ENCODE data around the gene STMN3.

Gene STMN3

DNA sequence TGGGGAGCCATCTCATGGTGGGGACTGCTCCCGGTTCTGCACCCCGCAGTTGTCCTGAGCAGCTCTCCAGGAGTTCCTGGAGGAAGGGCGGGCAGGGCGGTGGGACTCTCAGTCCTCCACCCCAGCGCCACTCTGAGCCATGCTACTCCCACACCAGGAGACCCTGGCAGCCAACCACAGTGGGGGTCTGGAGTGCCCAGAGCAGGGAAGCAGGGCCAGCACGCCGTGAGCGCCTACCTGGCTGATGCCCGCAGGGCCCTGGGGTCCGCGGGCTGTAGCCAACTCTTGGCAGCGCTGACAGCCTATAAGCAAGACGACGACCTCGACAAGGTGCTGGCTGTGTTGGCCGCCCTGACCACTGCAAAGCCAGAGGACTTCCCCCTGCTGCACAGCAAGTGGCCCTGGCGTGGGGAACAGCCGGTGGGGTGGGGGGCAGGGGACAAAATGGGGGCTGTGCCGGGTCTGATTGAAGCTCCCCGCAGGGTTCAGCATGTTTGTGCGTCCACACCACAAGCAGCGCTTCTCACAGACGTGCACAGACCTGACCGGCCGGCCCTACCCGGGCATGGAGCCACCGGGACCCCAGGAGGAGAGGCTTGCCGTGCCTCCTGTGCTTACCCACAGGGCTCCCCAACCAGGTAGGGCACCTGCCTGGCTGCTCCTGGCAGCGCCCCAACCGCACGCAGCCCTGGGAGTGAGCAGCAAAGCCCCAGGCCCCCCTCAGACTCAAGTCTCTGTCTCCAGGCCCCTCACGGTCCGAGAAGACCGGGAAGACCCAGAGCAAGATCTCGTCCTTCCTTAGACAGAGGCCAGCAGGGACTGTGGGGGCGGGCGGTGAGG is 41.6 kb upstream of the STMN3 start:
- Histone ChIP-seq H3K79me2 (ENCODE audit: insufficient read depth, low read length) (no peaks in the 10 kb centered on the region), H3K4me2 (ENCODE audit: low read depth, low read length, poor library complexity, severe bottlenecking) (no peak overlapping the region), H4K20me1 (ENCODE audit: low read depth, low read length) (no peaks in the 10 kb centered on the region), H2AFZ (ENCODE audit: low read depth, low read length, severe bottlenecking) (no peak overlapping the region), H3K9ac (ENCODE audit: low read length) (no peak overlapping the region), H3K27ac (ENCODE audit: low read depth, low read length) (no peak overlapping the region), H3K36me3 (ENCODE audit: low read length) (no peaks in the 10 kb centered on the region), H3K4me3 (ENCODE audit: insufficient read depth, low read length, poor library complexity, severe bottlenecking) (no peak overlapping the region), H3K9me3 (ENCODE audit: insufficient read depth, low read length) (no peaks in the 10 kb centered on the region), H3F3A (ENCODE audit: insufficient read depth) (no peaks in the 10 kb centered on the region), H3K9me2 (replicated peaks; ENCODE audit: insufficient read depth, low read length) (no peaks in the 10 kb centered on the region), H3K27me3 (ENCODE audit: low read length) (no peaks in the 10 kb centered on the region)
- TF ChIP-seq CTCF (IDR thresholded peaks at IDR 0.05; ENCODE audit: insufficient read depth, low read length, poor library complexity, severe bottlenecking) (no peak), EZH2phosphoT487 (conservative IDR thresholded peaks at IDR 0.05; ENCODE audit: low read length) (no peak)

DNA sequence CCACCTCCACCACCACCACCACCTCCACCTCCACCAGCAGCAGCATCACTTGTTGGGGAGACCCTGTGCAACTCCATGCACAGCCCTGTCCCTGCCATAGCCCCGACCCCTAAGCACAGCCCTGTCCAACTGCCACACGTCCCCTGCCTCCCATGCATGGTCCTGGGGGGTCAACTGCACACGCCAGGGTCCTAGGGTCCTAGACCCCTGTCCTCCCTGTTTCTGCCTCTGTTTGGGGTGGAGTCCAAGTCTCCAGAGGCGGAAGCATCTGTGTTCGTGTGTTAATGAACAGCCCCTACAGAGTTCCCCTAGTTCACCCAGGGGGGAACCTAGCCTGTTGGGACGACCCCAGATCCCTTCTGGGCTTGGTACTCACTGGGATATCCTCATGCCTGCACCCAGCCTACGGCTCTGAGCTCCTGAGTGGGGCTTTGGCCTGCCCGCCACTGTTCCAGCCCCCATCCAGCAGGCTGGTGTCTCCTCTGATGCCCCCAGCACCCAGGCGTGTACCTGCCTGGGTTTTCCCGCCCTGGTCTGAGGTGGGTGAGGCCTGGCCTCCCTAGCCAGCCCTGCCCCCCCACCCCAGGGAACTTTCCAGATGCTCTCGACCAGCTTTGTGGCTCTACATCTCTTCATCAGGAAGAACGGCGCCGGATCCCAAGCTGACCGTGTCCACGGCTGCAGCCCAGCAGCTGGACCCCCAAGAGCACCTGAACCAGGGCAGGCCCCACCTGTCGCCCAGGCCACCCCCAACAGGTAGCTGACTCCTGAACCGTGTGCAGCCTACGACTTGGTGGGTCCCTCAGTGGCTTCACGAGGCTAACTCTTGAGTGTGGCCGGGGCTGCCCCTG is 40.7 kb upstream of the STMN3 start:
- Histone ChIP-seq H2AFZ (ENCODE audit: low read depth, low read length, severe bottlenecking) (no peak overlapping the region), H3K4me3 (ENCODE audit: insufficient read depth, low read length, poor library complexity, severe bottlenecking) (no peak overlapping the region), H3K79me2 (ENCODE audit: insufficient read depth, low read length) (no peaks in the 10 kb centered on the region), H3K27me3 (ENCODE audit: low read length) (no peaks in the 10 kb centered on the region), H3F3A (ENCODE audit: insufficient read depth) (no peaks in the 10 kb centered on the region), H3K9ac (ENCODE audit: low read length) (no peak overlapping the region), H3K9me3 (ENCODE audit: insufficient read depth, low read length) (no peaks in the 10 kb centered on the region), H3K4me2 (ENCODE audit: low read depth, low read length, poor library complexity, severe bottlenecking) (no peak overlapping the region), H3K27ac (ENCODE audit: low read depth, low read length) (no peak overlapping the region), H4K20me1 (ENCODE audit: low read depth, low read length) (no peaks in the 10 kb centered on the region), H3K9me2 (replicated peaks; ENCODE audit: insufficient read depth, low read length) (no peaks in the 10 kb centered on the region), H3K36me3 (ENCODE audit: low read length) (no peaks in the 10 kb centered on the region)
- TF ChIP-seq EZH2phosphoT487 (conservative IDR thresholded peaks at IDR 0.05; ENCODE audit: low read length), result no peak
- TF ChIP-seq CTCF (IDR thresholded peaks at IDR 0.05; ENCODE audit: insufficient read depth, low read length, poor library complexity, severe bottlenecking), result no peak

GRCh38 chr20:63693083-63693732 is 40.0 kb upstream of the STMN3 start:
- H3K4me3 ChIP-seq (ENCODE audit: insufficient read depth, low read length, poor library complexity, severe bottlenecking), result no peak overlapping the region
- TF ChIP-seq EZH2phosphoT487 (conservative IDR thresholded peaks at IDR 0.05; ENCODE audit: low read length) (no peak), CTCF (IDR thresholded peaks at IDR 0.05; ENCODE audit: insufficient read depth, low read length, poor library complexity, severe bottlenecking) (no peak)
- no peaks in the 10 kb centered on the region for H3K9me2 ChIP-seq (replicated peaks; ENCODE audit: insufficient read depth, low read length)
- H4K20me1 ChIP-seq (ENCODE audit: low read depth, low read length), result no peaks in the 10 kb centered on the region
- no peak overlapping the region for H2AFZ ChIP-seq (ENCODE audit: low read depth, low read length, severe bottlenecking)
- no peaks in the 10 kb centered on the region for H3F3A ChIP-seq (ENCODE audit: insufficient read depth)
- H3K36me3 ChIP-seq (ENCODE audit: low read length), result no peaks in the 10 kb centered on the region
- H3K9me3 ChIP-seq (ENCODE audit: insufficient read depth, low read length), result no peaks in the 10 kb centered on the region
- H3K4me2 ChIP-seq (ENCODE audit: low read depth, low read length, poor library complexity, severe bottlenecking), result no peak overlapping the region
- H3K27ac ChIP-seq (ENCODE audit: low read depth, low read length), result no peak overlapping the region
- H3K27me3 ChIP-seq (ENCODE audit: low read length), result no peaks in the 10 kb centered on the region
- no peak overlapping the region for H3K9ac ChIP-seq (ENCODE audit: low read length)
- no peaks in the 10 kb centered on the region for H3K79me2 ChIP-seq (ENCODE audit: insufficient read depth, low read length)
